SJSA1 (cell line): ENCODE data around the gene PRPF6. TPM values are rescaled to one million over a fixed set of nuclear protein-coding genes. Genes with fewer than 3 reads are reported as not detected.

ENCODE experiments used
- DNase-seq, 2 experiments: peaks; one replicate each; pipeline ENCODE4 v3.0.0-alpha.2; 2015 to 2020; ENCODE audit warnings: low spot score in 2 of 2, low read depth in 1 of 2
- H3K27ac ChIP-seq: fragments of 250-450 bp; sonication (Bioruptor Pico); 2 replicates; pipeline ENCODE4 v1.5.1; 2020; ENCODE audit warnings: mild to moderate bottlenecking, moderate library complexity
- H3K27me3 ChIP-seq: fragments of 250-450 bp; sonication (Bioruptor Pico); replicated peaks from 2 replicates; pipeline ENCODE4 v1.5.1; 2020; ENCODE audit warnings: mild to moderate bottlenecking, moderate library complexity
- H3K36me3 ChIP-seq: fragments of 250-450 bp; sonication (Bioruptor Pico); 2 replicates; pipeline ENCODE4 v1.5.1; 2020; ENCODE audit warnings: mild to moderate bottlenecking
- H3K4me1 ChIP-seq: fragments of 250-450 bp; sonication (Bioruptor Pico); replicated peaks from 2 replicates; pipeline ENCODE4 v1.6.1; 2021; ENCODE audit warnings: mild to moderate bottlenecking
- H3K4me3 ChIP-seq: fragments of 250-450 bp; sonication (Bioruptor Pico); 2 replicates; pipeline ENCODE4 v1.5.1; 2020; ENCODE audit warnings: mild to moderate bottlenecking
- H3K9me3 ChIP-seq: fragments of 250-450 bp; sonication (Bioruptor Pico); replicated peaks from 2 replicates; pipeline ENCODE4 v1.5.1; 2020; ENCODE audit warnings: mild to moderate bottlenecking
- total RNA-seq: library from RNA; depleted of rRNA; stranded (reverse); fragments of >200 nt; shearing (Covaris generic); gene quantifications from 2 replicates; pipeline ENCODE4 v1.2.3, GENCODE V29; 2014

PRPF6 gene
- total RNA-seq, 1 experiment from 2014 or later, result 72.1 TPM

DNA sequence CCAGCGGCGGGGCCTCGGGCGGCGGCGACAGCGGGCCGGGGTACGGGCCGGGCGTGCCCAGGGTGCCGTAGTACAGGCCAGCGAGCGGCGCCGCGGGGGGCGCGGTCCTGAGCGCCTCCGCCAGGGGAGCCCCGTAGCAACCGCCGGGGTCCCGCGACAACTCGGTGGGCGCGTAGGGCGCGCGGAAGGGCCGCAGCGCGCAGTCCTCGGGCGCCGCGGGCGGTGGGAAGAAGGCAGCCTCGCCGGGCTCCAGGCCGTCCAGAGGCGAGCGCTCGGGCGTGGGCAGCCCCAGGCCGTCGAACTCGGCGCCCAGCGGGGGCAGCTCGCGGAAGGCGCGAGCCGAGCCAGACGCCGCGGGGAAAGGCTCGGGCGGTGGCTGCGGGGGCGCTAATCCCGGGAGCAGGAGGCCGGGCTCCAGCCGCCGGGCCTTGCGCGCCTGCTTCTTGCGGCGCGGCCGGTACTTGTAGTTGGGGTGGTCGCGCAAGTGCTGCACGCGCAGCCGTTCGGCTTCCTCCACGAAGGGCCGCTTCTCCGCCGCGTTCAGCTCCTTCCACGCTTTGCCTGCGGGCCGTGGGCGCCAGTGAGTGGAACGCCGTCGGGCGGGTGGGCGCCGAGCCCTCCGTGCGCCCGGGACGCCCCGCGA, 67.6 kb downstream of the PRPF6 start:
- Histone ChIP-seq H3K27ac (peak overlapping the region; percentile 55), H3K36me3 (peaks cover 44% of the 10 kb centered on the region), H3K4me3 (peak overlapping the region; percentile 61), H3K9me3 (no peaks in the 10 kb centered on the region), H3K27me3 (no peaks in the 10 kb centered on the region; the same call in 1 of the 2 replicates), H3K4me1 (peaks cover 69% of the 10 kb centered on the region)
- DNase-seq, result peak in 1 of 2 experiments; percentile 61

DNA sequence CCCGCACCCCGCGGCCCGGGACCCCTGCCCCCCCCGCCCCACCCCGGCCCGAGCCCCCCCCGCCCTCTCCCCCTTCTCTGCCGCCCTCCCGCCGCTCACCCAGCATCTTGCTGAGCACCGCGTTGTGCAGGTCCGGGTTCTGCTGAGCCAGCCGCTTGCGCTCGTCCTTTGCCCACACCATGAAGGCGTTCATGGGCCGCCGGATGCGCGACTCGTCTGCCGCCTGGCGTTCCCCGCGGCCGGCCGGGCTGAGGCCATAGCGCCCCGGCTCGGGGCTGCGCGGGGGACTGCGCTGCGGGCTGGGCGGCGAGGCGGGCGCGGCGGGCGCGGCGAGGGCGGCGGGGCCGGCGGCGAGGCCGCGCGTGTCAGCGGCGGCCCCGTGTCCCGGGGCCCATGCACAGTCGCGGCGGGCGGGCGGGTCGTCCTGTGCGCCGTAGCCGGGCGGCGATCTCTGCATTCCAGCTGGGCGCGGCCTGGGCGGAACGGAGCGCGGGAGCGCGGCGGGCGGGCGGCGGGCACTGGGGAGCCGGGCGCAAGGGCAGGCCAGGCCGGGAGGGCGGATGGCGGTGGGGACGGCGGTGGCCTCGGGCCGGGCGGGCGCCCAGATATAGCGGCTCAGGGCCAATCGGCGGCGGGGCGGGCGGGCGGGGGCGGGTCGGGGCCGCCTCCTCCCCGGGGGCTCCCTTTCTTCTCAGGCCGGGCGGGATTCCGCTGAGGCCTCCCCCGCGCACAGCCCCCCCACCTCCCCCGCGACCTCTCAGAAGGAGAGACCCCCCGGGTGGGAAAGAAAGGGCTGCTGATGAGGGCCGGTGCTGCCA, 68.3 kb downstream of the PRPF6 start, which contains the start of gene SOX18:
Gene SOX18 (minus strand): TSS at position 580 of the 818 bp plus-strand sequence. CDS start 123 bp downstream, at position 457.
- Histone ChIP-seq H3K9me3 (no peaks in the 10 kb centered on the region), H3K27me3 (no peaks in the 10 kb centered on the region; the same call in 1 of the 2 replicates), H3K4me1 (peaks cover 74% of the 10 kb centered on the region), H3K36me3 (peaks cover 44% of the 10 kb centered on the region), H3K4me3 (peak within 1 kb of the TSS; percentile 61), H3K27ac (peak within 1 kb of the TSS; percentile 96)
- DNase-seq, result peak; percentile 48 to 84

DNA sequence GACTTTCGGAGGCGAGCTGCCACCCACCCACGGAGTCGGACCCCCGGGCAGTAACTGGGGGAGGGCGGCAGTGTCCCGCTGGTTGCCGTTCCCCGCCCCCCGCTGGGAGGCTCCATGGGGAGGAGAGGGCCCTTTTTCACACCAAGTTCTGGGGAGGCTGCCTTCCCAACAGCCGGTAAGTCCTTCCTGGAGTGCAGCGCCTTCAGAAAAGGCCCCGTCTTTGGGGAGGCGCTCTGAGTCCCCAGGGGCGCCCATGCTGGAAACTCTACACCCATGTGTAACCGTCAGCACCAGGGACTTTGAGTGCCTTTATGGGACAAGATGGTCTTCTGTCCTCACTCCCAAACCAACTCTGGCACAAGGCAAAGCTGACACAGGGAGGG, 68.9 kb downstream of the PRPF6 start:
- Histone ChIP-seq H3K27me3 (no peaks in the 10 kb centered on the region; the same call in 1 of the 2 replicates), H3K4me3 (peak overlapping the region; percentile 61), H3K27ac (peak overlapping the region; percentile 96), H3K36me3 (peaks cover 39% of the 10 kb centered on the region), H3K9me3 (no peaks in the 10 kb centered on the region), H3K4me1 (peaks cover 74% of the 10 kb centered on the region)
- DNase-seq, result peak; percentile 98 to 99

DNA sequence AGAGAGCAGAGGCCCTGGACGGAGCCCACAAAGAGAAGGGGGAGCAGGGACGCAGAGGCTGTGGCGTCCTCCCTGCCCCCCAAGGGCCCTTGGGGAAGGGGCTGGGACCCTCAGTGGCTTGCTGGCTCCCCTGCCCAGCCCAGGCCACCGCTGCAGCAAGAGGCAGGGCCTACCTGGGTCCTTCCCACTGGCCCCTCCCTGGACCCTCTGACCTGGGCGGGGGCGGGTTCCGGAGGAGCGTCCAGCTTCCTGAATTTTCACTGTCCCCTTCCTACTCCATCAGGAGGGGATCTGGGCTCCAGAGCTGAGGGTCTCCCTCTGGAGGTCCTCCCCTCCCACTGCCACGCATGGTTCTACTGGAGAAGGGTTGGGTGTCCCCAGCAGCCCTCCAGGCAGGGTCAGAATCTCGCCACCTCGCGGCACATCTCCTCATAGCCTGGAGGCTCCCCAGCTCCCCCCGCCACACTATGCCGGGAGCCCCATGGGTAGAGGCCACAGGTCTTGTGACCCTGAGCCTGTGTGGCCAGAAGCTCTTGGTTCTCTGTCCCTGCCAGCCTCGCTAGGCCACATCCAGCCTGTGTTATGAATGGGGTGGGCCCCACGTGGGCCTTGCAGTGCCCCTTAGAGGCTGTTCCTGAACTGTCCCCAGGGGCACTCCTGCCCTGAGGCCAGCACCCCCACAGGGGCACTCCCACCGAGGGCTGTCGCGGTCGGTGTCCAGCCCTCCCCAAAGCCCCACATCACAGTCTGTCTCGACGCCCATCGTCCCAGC, 69.5 kb downstream of the PRPF6 start:
- peak; percentile 92 to 96 for DNase-seq
- Histone ChIP-seq H3K27ac (peak overlapping the region; percentile 96), H3K4me1 (peaks cover 74% of the 10 kb centered on the region), H3K9me3 (no peaks in the 10 kb centered on the region), H3K4me3 (peak overlapping the region; percentile 61), H3K36me3 (peaks cover 38% of the 10 kb centered on the region), H3K27me3 (no peaks in the 10 kb centered on the region)

DNA sequence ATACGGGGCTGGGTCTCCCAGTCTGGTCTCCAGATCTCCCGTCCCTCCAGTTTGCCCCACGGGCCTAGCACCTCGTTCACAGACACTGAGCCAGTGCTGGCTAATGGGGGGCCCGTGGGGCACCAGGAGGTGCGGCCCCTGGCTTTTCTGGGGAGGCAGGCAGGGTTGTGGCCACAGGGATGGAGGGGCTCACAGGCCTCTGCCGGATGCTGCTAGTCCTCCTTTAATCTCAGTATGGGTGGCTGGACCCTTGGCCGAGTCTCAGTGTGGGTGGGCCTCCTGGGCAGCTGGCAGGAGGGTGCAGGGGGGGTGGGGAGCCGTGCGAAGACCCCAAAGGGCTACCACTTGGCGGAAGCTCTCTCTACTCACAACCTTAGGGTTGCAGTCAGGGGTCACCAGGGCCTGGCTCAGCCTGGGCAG, 70.1 kb downstream of the PRPF6 start:
- Histone ChIP-seq H3K9me3 (no peaks in the 10 kb centered on the region), H3K27me3 (no peaks in the 10 kb centered on the region), H3K4me1 (peaks cover 74% of the 10 kb centered on the region), H3K4me3 (peak overlapping the region; percentile 61), H3K36me3 (peaks cover 35% of the 10 kb centered on the region), H3K27ac (peak overlapping the region; percentile 96)
- peak; percentile 94 to 98 for DNase-seq

DNA sequence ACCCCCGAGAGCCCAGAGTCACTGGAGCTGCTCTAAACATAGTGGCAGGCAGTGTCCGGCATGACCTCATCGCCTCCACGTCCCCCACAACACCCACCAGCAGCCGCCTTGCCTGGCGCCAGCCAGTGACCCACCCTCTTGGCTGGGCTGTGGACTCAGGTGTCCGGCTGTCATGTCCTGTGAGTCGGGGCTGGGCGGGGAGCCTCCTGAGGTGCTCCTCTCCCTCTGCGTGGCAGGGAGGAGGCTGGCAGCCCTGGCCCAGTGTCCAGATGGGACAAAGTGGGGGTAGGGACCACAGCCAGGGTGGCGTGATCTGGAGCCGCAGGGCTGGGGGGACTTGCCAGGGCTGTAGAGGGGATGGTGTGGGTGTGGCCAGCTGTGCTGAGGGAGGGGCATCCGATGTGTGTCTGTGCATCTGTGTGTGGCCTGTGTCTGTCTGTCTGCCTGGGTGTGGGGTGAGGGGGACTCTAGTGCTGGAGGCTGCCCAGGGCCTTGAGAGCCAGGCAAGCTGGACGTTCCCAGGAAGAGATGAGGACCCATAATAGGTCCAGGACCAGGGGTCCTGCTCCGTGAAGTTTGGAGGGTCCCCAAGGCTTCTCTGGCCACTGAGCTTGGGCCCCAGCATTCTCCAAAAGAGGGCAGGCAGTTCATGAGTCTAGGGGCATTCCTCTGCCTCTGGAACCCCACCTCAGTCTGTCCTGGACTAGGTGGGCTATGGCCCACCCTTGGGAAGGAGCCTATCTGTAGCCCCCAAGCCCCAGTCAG, 70.8 kb downstream of the PRPF6 start:
- Histone ChIP-seq H3K4me1 (peaks cover 74% of the 10 kb centered on the region), H3K4me3 (peak overlapping the region; percentile 61), H3K36me3 (peaks cover 31% of the 10 kb centered on the region), H3K27ac (peak overlapping the region; percentile 96), H3K9me3 (no peaks in the 10 kb centered on the region), H3K27me3 (no peaks in the 10 kb centered on the region)
- peak; percentile 99 to 100 for DNase-seq

DNA sequence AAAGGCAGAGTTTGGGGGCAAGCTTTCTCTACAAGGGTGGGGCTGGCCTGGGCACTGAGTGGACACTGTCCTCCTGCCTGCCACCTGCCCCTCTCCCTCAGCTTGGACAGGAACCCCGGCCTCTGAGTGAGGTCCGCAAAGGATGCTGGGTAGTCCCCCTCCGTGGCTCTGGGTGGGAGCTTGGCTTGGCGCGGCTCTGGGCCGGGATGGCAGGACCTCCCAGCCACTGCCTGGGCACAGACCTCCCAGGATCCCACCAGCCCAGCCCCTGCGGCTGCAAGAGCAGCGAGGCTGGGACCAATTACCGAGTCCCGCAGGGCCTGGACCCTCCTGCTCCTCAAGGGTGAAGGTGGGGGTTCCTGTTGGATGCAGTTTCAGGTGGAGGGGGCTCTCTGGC, 71.4 kb downstream of the PRPF6 start:
- peaks cover 31% of the 10 kb centered on the region for H3K36me3 ChIP-seq
- peak; percentile 95 to 97 for DNase-seq
- peak overlapping the region; percentile 61 for H3K4me3 ChIP-seq
- peaks cover 76% of the 10 kb centered on the region for H3K4me1 ChIP-seq
- peak overlapping the region; percentile 96 for H3K27ac ChIP-seq
- H3K27me3 ChIP-seq, result no peaks in the 10 kb centered on the region
- H3K9me3 ChIP-seq, result no peaks in the 10 kb centered on the region

DNA sequence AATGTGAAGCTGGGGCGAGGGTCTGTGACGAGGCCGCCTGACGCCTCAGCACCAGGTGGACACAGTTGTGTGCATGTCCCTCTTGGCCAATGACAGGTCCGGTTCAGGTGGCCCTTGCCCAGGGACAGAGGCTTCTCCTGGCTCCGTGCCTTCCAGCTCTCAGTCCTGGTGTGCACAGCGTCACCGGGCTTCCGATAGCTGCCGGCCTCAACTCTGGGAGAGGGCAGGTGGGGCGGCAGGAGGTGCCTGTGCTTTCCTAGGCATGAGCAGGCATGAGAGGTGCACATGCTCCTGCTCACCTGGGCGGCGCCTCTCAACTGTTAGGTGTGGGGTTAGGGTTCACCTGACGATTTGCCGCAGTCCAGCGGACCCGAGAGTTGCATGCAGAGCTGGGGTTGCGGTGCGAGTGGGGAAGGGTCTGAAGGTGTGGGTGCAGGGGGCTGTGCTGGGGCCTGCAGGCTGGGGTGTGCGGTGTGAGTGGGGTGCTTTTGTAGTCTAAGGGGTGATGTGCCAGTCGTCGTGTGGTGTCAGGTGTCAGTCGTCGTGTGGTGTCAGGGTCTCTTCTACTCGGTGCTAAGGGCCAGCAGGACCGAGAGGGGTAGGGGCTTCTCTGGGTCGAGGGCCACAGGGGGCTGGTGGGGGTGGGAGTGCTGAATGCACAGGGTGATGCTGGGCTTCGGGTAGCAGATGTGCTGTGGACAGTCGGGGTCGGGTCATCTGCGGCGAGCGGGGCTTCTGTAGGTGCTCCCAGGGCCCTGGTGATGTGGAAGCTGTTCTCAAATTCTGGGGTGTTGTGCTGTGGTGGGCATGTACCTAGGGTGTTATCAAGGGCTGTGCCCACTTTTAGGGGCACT, 72.3 kb downstream of the PRPF6 start:
- no peaks in the 10 kb centered on the region for H3K9me3 ChIP-seq
- H3K4me3 ChIP-seq, result peak overlapping the region; percentile 61
- peaks cover 31% of the 10 kb centered on the region for H3K36me3 ChIP-seq
- no peak for DNase-seq
- peaks cover 85% of the 10 kb centered on the region for H3K4me1 ChIP-seq
- no peaks in the 10 kb centered on the region for H3K27me3 ChIP-seq
- peak overlapping the region; percentile 96 for H3K27ac ChIP-seq

DNA sequence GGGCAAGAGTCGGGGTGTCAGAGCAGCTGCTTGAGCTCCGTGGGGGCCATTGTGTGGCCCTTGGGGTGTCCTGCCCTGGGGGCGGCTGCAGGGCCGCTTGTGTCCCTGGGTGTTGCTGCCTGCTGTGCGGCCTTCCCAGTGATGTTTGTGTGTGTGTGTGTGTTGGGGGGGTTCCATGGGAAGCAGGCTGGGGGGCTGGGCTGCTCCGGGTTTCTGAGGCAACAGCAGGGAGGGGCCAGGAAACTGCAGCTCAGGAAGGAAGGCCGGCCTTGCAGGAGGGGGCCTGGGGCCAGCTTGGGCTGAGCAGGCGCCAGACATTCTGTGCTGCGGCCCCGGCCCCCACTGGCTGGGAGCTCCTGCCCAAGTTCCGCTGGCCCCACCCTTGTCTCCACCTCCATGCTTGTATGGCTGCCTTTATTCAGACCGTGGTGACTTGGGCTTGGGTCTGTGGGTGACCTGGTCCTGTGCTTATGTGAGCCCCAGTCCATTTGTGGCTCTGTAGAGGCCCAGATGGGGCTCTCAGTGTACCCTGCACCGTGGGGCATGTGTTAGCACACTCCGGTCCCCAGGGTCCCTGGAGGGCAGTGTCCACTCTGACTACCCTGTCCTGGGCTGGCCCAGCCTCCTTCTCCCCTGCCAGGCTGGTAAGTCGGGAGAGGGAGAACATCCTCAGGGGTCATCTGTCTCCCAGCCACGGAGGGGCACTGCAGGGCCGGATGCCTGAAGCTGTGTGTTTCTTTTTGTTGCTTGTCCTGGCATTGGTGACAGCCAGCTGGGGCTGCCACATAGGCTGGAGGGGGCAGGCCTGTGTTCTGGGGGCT, 73.1 kb downstream of the PRPF6 start:
- peaks cover 34% of the 10 kb centered on the region for H3K36me3 ChIP-seq
- H3K9me3 ChIP-seq, result no peaks in the 10 kb centered on the region
- H3K4me3 ChIP-seq, result peak overlapping the region; percentile 61
- H3K4me1 ChIP-seq, result peaks cover 91% of the 10 kb centered on the region
- H3K27ac ChIP-seq, result peak overlapping the region; percentile 96
- H3K27me3 ChIP-seq, result no peaks in the 10 kb centered on the region
- peak; percentile 92 to 97 for DNase-seq

DNA sequence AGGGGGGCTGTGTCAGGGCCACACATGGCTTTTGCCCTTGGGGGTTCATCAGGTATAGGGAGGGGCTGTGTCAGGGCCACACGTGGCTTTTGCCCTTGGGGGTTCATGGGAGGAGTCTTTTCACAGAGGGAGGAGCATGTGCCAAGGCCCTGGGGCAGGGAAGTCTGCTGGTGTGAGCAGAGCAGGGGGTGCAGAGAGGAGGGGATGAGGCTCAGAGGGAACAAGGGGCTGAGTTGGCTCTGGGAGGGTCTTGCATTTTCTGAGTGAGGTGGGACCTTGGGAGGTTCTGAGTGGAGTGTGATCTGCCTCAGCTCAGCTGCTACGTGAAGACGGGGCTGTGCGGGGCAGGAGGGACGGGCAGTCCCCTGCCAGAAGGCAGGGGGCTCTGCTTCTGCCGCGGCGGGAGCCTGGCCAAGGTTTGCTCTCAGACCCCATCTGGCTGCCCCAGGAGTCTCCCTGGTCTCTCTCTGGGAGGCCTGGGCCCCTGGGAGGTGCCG, 74.5 kb downstream of the PRPF6 start:
- Histone ChIP-seq H3K4me1 (peaks cover 84% of the 10 kb centered on the region), H3K27ac (peak overlapping the region; percentile 96), H3K36me3 (peaks cover 47% of the 10 kb centered on the region), H3K4me3 (peak overlapping the region; percentile 61), H3K27me3 (no peaks in the 10 kb centered on the region), H3K9me3 (no peaks in the 10 kb centered on the region)
- no peak for DNase-seq

DNA sequence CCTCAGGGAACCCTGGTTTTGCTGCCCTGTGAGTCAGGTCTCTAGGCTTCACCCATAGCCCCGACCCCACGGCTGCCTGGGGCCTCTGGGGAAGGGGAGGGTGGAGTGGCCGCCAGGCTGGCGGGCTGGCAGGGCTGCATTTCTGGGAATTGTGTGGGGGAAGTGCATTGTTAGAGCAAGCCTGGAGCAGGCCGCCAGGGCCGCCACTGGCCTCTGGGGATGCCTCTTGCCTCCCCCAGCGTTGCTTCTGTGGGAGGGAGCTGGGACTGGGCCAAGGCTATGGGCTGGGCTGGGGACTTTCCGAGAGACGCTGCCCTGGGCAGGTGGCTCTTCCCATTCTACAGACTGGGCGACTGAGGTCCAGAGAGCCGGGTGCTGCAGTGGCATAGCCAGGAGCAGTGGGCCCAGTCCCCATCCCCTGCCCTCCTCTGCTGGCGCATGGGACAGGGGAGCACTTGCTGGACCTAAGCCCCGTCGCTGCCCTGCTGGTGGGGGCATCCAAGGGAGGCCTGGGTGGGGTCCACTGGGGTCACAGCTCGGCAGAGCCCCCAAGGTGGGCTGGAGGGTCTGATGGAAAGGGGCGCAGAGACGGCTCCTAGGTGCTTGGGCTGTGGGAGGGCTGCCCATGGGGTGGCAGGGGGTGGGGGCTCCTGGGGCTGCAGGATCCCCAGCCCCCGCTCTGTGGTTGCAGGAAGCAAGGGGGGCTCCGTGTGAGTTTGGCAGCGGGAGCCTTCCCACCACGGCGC, 75.1 kb downstream of the PRPF6 start:
- Histone ChIP-seq H3K27ac (peak overlapping the region; percentile 96), H3K4me3 (peak overlapping the region; percentile 61), H3K9me3 (no peaks in the 10 kb centered on the region), H3K36me3 (peaks cover 47% of the 10 kb centered on the region), H3K4me1 (peaks cover 77% of the 10 kb centered on the region), H3K27me3 (no peaks in the 10 kb centered on the region)
- DNase-seq, result peak; percentile 98
